GM18505 (cell line): Measurements from ENCODE around the gene VWA8.
"Not testable (repeated sequence)": the region's sequence is repeated elsewhere in the genome, so short reads cannot be mapped to it uniquely, and the experiment has no call there.

Experiments used
- ATAC-seq: cut with Tn5 transposase; IDR thresholded peaks from one replicate; pipeline ENCODE4 v1.9.1; 2021; ENCODE audit not compliant: unreplicated experiment
- POLR2A ChIP-seq: IDR thresholded peaks from 4 replicates; pipeline ENCODE4 v1.6.1; 2011; ENCODE audit warnings: borderline replicate concordance; ENCODE audit not compliant: insufficient read depth, insufficient read length; ENCODE audit errors: extremely low read depth

VWA8 gene

DNA sequence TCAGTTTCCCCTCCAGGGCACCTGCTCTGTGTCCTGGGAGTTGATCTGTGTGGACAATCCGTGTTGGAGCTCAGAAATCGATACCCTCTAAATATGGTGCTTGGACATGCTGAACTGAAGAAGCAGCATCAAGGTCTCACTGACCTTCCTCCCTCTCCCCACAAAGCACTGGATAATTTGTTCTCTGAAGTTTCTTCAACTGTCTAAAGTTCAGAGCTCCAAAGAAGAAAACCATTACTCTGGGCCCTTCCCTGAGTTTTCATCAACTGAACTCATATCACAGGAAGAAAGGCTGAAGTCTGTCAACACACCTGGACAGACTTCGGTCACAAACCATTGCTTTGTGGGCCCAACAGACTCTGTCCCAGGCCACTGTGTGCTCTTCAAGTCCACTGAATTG is 371.5 kb downstream of the VWA8 start:
- ATAC-seq: no peak
- TF ChIP-seq POLR2A: no peak

DNA sequence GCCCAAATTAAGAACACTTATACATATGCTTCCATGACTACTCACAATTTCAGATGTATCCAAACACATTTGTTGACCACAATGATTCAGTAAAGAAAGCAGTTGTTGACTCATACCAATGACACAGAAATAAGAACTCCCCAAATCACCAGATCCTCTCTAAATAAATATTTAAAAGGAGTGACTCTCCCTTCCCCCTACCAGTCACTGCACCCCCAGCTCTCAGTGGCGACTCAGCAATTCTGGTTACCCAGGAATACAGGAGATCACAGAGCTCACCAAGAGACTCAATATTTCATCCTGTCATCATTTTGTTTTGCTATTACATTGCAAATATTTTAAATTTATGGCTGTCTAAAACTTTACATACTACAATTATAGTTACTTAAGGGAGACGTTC is 372.0 kb downstream of the VWA8 start:
- no peak for TF ChIP-seq POLR2A
- no peak for ATAC-seq

DNA sequence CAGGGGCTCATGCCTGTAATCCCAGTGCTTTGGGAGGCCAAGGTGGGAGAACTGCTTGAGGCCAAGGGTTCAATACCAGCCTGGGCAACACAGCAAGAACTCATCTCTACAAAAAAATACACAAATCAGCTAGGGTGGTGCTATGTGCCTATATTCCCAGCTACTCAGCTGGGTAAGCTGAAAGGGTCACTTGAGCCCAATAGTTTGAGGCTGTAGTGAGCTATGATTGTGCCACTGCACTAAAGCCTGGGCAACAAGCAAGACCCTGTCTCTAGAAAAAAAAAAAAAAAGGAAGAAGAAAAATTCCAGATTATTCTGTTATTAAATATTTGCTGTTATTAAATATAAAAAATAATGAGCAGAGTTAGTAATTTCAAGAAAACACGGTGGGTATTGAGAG is 372.5 kb downstream of the VWA8 start:
- ATAC-seq: no peak
- TF ChIP-seq POLR2A: no peak

DNA sequence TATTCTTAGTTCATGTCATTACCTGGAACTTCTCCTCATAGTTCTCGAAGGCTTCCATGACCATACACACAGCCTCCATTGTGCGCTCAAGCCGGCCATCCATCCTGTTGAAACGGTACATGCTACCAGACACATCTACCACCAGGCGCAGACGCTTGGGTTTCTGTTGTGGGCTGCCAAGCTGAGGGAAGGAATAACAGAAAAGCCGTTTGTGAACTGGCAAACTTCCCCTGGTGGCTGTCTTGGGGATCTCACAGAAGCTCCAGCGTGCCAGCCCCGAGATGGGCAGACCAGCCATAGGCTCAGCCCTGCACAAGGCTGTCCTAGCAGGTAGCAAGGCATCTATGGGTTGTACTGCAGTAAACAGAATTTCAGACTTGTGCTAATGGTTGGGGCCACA is 373.4 kb downstream of the VWA8 start:
- ATAC-seq: no peak
- TF ChIP-seq POLR2A: no peak

DNA sequence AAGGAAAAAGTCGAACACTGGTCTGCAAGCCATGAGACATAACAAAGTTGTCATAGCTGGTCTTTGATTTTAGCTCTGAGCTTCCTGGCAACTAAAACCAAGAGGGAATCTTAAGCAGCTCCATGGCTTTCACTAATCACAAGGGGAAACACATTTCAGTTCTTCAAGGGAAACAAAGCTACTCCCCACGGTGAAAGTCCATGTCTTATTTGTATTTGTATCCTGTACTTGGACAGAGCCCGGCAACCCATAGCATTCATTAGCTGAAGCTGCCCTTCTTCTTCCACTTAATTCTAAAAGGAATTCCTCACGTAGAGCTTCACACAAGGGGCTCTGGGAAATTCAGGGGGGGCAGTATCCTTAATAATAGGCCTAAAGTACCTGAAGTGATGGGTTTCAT is 374.7 kb downstream of the VWA8 start:
- no peak for TF ChIP-seq POLR2A
- ATAC-seq: no peak

DNA sequence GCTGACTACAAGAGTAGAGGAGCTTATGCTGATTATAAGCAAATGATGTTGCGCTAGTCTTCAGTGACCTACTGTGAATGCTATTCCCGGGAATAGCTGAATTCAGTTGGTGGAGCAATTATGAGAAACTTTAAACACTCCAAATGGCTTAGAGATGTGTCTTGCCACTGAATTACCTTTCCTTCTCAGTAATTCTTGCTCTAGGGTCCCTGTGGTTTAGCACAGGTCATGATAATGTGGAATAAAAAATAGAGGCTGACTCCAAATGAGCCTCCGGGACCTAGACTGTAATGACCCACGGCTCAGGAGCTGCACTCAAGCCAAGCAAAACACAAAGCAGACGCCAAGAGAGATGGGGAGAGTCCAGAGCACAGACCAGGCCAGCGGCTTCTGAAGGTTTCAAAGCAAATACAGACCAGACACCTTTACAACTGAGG is 378.9 kb downstream of the VWA8 start:
- ATAC-seq: no peak
- TF ChIP-seq POLR2A: no peak

DNA sequence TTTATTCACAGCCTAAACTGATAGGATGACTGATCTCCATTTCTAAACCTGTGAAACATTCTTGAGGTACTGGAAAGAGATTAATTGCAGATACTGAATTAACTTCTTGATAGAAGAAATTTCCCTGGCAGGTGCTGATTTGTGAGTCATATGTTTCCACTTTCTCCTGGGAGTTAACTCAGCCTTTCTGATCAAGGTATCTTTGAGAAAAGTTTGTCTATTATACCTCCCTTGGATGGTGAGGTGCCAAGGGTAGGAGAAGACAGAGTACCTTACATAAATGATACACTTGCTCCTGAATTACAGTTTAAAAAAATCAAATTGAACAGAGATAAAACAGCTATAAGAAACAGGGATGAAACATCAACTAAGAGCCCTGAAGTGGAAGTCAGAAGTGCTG is 380.6 kb downstream of the VWA8 start:
- no peak for TF ChIP-seq POLR2A
- ATAC-seq: no peak

DNA sequence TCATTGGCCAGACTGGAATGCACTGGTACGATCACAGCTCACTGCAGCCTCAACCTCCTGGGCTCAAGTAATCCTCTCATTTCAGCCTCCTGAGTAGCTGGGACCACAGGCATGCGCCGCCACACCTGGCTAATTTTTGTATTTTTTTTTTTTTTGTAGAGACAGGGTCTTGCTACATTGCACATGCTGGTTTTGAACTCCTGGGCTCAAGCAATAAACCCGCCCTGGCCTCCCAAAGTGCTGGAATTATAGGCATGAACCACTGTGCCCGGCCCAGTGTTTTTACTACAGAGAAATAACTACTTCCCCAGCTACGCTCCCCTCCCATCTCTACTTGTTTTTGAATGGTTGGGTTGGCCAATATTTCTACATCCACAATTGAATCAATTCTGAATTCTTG is 381.0 kb downstream of the VWA8 start:
- ATAC-seq: no peak
- no peak for TF ChIP-seq POLR2A

DNA sequence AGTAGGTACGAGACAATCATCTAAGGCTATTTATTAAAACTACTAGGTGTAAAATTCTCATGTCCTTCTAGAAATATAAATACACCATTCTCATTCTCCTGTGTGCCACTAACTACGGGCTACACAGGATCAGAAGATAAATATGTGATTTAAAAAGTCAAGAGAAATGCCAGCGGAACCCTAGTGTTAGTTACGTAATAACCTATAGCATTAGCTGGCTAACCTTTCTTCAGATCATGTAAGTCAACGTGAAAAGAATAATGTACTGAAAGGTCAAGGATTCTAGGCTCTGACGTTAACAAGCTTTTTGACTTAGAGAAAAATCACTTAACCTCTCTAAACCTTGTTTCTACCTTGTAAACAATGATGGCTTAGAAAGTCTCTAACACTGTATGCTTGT is 381.7 kb downstream of the VWA8 start:
- no peak for ATAC-seq
- no peak for TF ChIP-seq POLR2A

DNA sequence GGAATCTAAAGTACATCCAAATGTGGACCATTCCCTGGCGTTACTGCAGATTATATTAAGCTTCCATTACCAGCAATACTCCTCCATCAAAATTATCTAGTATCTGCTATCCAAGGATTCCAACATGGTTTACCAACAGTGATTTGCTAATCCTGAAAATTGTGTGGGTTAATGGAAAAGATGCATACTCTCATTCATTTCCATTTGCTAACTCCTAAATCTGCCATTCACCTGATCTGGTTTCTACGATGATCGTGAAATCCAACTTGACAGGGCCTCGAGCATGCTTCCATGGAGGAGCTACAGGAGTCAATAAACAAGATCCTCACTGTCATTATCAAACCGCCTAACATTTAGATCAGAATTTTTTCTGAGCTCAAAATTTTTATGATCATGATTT is 382.5 kb downstream of the VWA8 start:
- no peak for TF ChIP-seq POLR2A
- no peak for ATAC-seq

DNA sequence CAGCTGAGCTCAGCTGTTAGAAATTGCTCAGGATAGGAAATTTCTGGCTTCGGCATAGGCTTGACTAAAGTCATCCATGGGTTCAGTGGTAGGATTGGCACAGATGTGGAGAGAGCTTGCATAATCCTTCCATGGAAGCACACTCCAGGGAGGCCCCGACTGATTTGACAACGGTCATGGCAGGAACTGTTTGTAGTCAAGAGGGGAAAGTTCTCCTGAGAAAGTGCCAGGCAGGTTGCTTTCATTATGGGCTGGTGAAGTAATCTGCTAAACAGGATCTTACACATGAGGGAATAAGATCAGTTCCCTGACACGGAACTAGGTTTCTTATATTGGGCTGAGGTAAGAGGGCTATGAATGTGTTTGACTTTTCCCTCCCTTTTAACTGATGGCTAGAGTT is 383.5 kb downstream of the VWA8 start:
- TF ChIP-seq POLR2A: no peak

DNA sequence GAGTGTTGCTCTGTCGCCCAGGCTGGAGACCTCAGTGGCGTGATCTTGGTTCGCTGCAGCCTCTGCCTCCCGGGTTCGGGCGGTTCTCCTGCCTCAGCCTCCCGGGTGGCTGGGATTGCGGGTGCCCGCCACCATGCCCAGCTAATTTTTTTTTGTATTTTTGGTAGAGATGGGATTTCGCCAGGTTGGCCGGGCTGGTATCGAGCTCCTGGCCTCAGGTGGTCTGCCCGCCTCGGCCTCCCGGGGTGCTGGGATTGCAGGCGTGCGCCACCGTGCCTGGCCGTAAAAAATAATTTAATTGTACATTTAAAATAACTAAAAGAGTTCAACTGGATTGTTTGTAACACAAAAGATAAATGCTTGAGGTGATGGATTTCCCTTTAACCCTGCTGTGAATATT is 387.3 kb downstream of the VWA8 start:
- ATAC-seq: not testable (repeated sequence)

More for the DNA sequence above, 383.5 kb downstream of the VWA8 start:
- no peak for ATAC-seq

DNA sequence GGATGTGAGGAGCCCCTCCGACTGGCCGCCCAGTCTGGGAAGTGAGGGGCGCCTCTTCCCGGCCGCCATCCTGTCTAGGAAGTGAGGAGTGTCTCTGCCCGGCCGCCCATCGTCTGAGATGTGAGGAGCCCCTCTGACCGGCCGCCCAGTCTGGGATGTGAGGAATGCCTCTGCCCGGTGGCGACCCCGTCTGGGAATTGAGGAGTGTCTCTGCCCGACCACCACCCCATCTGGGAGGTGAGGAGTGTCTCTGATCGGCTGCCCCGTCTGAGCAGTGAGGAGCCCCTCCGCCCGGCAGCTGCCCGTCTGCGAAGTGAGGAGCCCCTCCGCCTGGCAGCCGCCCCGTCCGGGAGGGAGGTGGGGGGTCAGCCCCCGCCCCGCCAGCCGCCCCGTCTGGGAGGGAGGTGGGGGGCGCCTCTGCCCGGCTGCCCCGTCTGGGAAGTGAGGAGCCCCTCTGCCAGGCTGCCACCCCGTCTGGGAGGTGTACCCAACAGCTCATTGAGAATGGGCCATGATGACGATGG is 389.0 kb downstream of the VWA8 start:
- ATAC-seq: not testable (repeated sequence)

DNA sequence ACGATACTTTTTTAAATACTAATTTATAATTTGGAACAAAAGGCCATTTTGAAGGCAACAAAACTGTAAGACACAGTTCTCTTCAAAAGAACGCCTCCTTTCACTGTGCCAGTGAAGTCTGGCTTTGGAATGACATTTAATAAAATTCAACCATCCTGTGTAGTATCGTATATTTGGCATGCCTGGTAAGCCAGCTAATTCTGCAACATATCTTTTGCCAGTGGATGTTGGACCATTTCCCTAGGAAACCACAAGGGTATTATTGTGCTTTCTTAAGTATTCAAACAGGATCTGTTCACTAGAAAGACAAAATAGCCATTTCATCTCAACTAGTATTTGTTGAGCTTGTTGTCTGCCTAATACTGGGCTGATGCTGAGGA is 391.9 kb downstream of the VWA8 start:
- no peak for TF ChIP-seq POLR2A
- no peak for ATAC-seq

DNA sequence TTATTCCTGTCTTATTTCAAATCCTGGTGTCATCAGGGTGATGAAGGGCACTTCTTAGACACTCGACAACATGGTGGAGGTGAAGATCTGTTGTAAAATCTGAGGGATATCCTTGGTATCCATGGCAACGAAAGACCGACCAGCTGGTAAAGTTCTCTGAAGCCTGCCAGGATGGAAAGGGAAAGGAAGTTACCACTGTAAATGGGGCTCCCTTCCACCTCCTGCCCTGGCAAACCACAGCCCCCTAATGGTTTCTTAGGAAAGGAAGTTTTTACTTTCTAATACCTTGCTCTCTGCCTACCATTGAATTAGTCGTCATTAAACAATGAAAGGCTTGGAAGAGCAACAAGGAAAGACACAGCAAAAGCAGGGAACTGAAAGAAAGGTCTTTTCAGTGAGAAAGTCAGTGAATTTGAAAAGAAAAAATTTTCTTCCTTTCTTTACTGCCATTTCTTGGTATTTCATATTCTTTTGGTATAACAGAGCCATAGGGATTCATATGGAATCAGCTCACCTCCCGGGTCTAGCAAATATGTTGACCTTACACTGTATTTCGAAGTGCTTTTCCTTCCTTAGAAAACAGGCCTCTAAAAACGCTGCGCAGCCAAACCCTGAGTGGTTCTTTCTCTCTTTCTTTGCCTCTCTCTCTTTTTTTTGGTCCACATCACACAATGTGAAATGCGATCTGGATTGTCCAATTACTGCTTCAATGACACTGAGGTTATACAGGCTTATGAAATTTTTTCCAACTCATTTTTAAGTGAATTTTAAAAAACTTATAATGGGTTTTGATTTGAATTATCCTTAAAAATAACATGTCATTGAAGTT is 392.6 kb downstream of the VWA8 start:
- ATAC-seq: no peak
- TF ChIP-seq POLR2A: no peak
